WTC11 (cell line): ENCODE data around the gene GOLT1A. TPM values are rescaled to one million over a fixed set of nuclear protein-coding genes. Genes with fewer than 3 reads are reported as not detected.

Experiments
- ATAC-seq: fragments of 200-7000 bp; cut with Tn5 transposase; 2 replicates; pipeline ENCODE4 v1.10.0; 2021; ENCODE audit warnings: mild to moderate bottlenecking, moderate library complexity
- CTCF ChIA-PET: fragments of 300-600 bp; sonication (Branson Sonifier 250); formaldehyde crosslinking; loops from one replicate; lab custom pipeline; 2021; ENCODE audit warnings: antibody characterized with exemption; lab: Charles Lee
- POLR2A ChIA-PET: fragments of 350-600 bp; sonication (Branson Sonifier 250); formaldehyde crosslinking; loops from one replicate; lab custom pipeline; 2021; ENCODE audit warnings: antibody characterized with exemption; lab: Charles Lee
- DNase-seq: peaks from one replicate; pipeline ENCODE4 v3.0.0; 2021; ENCODE audit warnings: low spot score
- H3K27ac Mint-ChIP-seq: 2 replicates; pipeline ENCODE4 v1.8.0; 2021; ENCODE audit warnings: mixed read lengths
- H3K27me3 Mint-ChIP-seq: 2 replicates; pipeline ENCODE4 v1.8.0; 2021; ENCODE audit warnings: low read depth, mild to moderate bottlenecking, moderate library complexity, mixed read lengths
- H3K36me3 Mint-ChIP-seq: 2 replicates; pipeline ENCODE4 v1.8.0; 2021; ENCODE audit warnings: mixed read lengths
- H3K4me1 Mint-ChIP-seq: 2 replicates; pipeline ENCODE4 v1.8.0; 2022; ENCODE audit warnings: mixed read lengths
- H3K4me3 Mint-ChIP-seq: 2 replicates; pipeline ENCODE4 v1.8.0; 2021; ENCODE audit warnings: mild to moderate bottlenecking, moderate library complexity, mixed read lengths
- H3K9me3 Mint-ChIP-seq: 2 replicates; pipeline ENCODE4 v1.8.0; 2021; ENCODE audit warnings: mixed read lengths
- CREB1 ChIP-seq: sonication (generic); formaldehyde crosslinking; IDR thresholded peaks from 2 replicates; pipeline ENCODE4 v1.8.0; 2023; ENCODE audit warnings: mild to moderate bottlenecking, missing genetic modification reagents
- CREM ChIP-seq: sonication (generic); formaldehyde crosslinking; IDR thresholded peaks from 2 replicates; pipeline ENCODE4 v1.8.1; 2022; ENCODE audit warnings: mild to moderate bottlenecking, missing genetic modification reagents, moderate library complexity
- ELF4 ChIP-seq: sonication (generic); formaldehyde crosslinking; IDR thresholded peaks from 2 replicates; pipeline ENCODE4 v1.8.1; 2022; ENCODE audit warnings: low read depth, mild to moderate bottlenecking, moderate library complexity, missing genetic modification reagents
- HMGA2 ChIP-seq: fragments of 250-450 bp; sonication (Bioruptor Pico); IDR thresholded peaks from 2 replicates; pipeline ENCODE4 v1.4.0; 2021; ENCODE audit warnings: mild to moderate bottlenecking, moderate library complexity
- JAZF1 ChIP-seq: fragments of 250-450 bp; sonication (Bioruptor Pico); IDR thresholded peaks from 2 replicates; pipeline ENCODE4 v1.9.0; 2021; ENCODE audit warnings: moderate library complexity, mild to moderate bottlenecking, inconsistent platforms
- JUN ChIP-seq: sonication (generic); formaldehyde crosslinking; IDR thresholded peaks from 2 replicates; pipeline ENCODE4 v1.8.0; 2023; ENCODE audit warnings: mild to moderate bottlenecking, missing genetic modification reagents
- KAT7 ChIP-seq: sonication (generic); formaldehyde crosslinking; IDR thresholded peaks from 2 replicates; pipeline ENCODE4 v1.8.1; 2023; ENCODE audit warnings: missing genetic modification reagents, mild to moderate bottlenecking, borderline replicate concordance
- NFE2L1 ChIP-seq: sonication (generic); formaldehyde crosslinking; IDR thresholded peaks from 2 replicates; pipeline ENCODE4 v1.8.1; 2023; ENCODE audit warnings: missing genetic modification reagents
- PRRX2 ChIP-seq: fragments of 250-450 bp; sonication (Bioruptor Pico); IDR thresholded peaks from 2 replicates; pipeline ENCODE4 v1.8.0; 2021; ENCODE audit warnings: mild to moderate bottlenecking
- SOX15 ChIP-seq: fragments of 250-450 bp; sonication (Bioruptor Pico); IDR thresholded peaks from 2 replicates; pipeline ENCODE4 v1.9.0; 2021; ENCODE audit warnings: mild to moderate bottlenecking
- SP1 ChIP-seq: sonication (generic); formaldehyde crosslinking; conservative IDR thresholded peaks from 2 replicates; pipeline ENCODE4 v1.8.1; 2022; ENCODE audit warnings: missing genetic modification reagents
- TCF7 ChIP-seq: sonication (generic); formaldehyde crosslinking; IDR thresholded peaks from 2 replicates; pipeline ENCODE4 v1.8.0; 2022; ENCODE audit warnings: mild to moderate bottlenecking, low read depth, missing genetic modification reagents, moderate library complexity
- TEAD1 ChIP-seq: sonication (generic); formaldehyde crosslinking; IDR thresholded peaks from 2 replicates; pipeline ENCODE4 v1.8.0; 2022; ENCODE audit warnings: mild to moderate bottlenecking, missing genetic modification reagents
- TEAD4 ChIP-seq: sonication (generic); formaldehyde crosslinking; IDR thresholded peaks from 2 replicates; pipeline ENCODE4 v1.8.0; 2022; ENCODE audit warnings: mild to moderate bottlenecking, missing genetic modification reagents
- ZBTB21 ChIP-seq: sonication (generic); formaldehyde crosslinking; IDR thresholded peaks from 2 replicates; pipeline ENCODE4 v1.8.1; 2023; ENCODE audit warnings: mild to moderate bottlenecking, missing genetic modification reagents, borderline replicate concordance
- total RNA-seq: library from RNA; stranded (reverse); gene quantifications from 3 replicates; pipeline ENCODE4 v1.2.3, GENCODE V29; 2021
- TF ChIP-seq, protein P1 (sequence below): fragments of 250-450 bp; sonication (Bioruptor Pico); IDR thresholded peaks from 2 replicates; pipeline ENCODE4 v1.9.0; 2021; ENCODE audit warnings: mild to moderate bottlenecking, borderline replicate concordance
- TF ChIP-seq, protein P2 (sequence below): sonication (generic); formaldehyde crosslinking; IDR thresholded peaks from 2 replicates; pipeline ENCODE4 v1.8.0; 2023; ENCODE audit warnings: mild to moderate bottlenecking, missing genetic modification reagents
- TF ChIP-seq, protein P3 (sequence below): sonication (generic); formaldehyde crosslinking; conservative IDR thresholded peaks from 2 replicates; pipeline ENCODE4 v1.8.1; 2023; ENCODE audit warnings: mild to moderate bottlenecking, low read depth, missing genetic modification reagents, moderate library complexity
- TF ChIP-seq, protein P4 (sequence below): sonication (generic); formaldehyde crosslinking; IDR thresholded peaks from 2 replicates; pipeline ENCODE4 v1.8.0; 2022; ENCODE audit warnings: missing genetic modification reagents
- TF ChIP-seq, protein P5 (sequence below): sonication (generic); formaldehyde crosslinking; IDR thresholded peaks from 2 replicates; pipeline ENCODE4 v1.8.1; 2023; ENCODE audit warnings: mild to moderate bottlenecking, moderate library complexity, missing genetic modification reagents

The GOLT1A gene
- total RNA-seq, 1 experiment from 2014 or later = 6.5 TPM

DNA sequence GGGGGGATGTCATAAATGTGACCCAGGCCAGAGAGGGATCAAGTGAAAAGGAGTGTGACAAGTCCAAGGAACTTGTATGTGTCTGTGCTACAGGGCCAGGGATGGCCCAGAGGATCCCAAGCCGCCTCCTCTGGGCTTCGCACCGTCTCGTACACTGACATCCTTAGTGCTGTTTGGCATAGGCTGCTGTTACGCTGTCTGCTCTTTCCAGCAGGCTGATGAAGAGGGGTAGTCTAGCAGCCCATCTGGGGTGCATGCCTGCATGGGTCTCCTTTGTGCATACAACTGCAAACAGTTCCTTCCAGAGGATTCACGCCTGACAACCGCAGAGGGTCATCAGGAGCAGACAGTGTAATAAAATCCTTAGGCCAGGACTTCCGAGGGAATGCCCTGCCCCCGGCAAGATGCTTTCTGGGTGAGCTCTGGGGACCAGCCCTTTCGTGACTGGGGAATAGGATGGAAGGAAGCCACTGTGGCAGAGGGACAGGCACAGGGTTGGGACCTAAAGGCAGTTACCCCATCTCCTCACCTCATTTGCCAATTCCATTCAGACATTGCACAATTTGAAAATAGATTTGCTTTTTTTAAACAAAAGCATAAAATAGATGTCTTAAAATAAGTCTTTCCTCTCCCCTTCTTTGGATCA lies 6.3 kb upstream of the GOLT1A start:
- H3K4me1 Mint-ChIP-seq = peaks cover 4% of the 10 kb centered on the region
- H3K4me3 Mint-ChIP-seq = no peak overlapping the region
- no peaks in the 10 kb centered on the region for H3K9me3 Mint-ChIP-seq
- CTCF ChIA-PET = interaction anchor here (0.6 to 1.9 kb wide), 4 partner anchors 13 to 178 kb away, joined by 3 to 8 read pairs (median 4); no protein-coding TSS in a partner anchor
- DNase-seq = no peak
- H3K27ac Mint-ChIP-seq = peak overlapping the region; percentile 4; the same call in 1 of the 2 replicates
- H3K36me3 Mint-ChIP-seq = no peaks in the 10 kb centered on the region
- TF ChIP-seq, protein P1, sequence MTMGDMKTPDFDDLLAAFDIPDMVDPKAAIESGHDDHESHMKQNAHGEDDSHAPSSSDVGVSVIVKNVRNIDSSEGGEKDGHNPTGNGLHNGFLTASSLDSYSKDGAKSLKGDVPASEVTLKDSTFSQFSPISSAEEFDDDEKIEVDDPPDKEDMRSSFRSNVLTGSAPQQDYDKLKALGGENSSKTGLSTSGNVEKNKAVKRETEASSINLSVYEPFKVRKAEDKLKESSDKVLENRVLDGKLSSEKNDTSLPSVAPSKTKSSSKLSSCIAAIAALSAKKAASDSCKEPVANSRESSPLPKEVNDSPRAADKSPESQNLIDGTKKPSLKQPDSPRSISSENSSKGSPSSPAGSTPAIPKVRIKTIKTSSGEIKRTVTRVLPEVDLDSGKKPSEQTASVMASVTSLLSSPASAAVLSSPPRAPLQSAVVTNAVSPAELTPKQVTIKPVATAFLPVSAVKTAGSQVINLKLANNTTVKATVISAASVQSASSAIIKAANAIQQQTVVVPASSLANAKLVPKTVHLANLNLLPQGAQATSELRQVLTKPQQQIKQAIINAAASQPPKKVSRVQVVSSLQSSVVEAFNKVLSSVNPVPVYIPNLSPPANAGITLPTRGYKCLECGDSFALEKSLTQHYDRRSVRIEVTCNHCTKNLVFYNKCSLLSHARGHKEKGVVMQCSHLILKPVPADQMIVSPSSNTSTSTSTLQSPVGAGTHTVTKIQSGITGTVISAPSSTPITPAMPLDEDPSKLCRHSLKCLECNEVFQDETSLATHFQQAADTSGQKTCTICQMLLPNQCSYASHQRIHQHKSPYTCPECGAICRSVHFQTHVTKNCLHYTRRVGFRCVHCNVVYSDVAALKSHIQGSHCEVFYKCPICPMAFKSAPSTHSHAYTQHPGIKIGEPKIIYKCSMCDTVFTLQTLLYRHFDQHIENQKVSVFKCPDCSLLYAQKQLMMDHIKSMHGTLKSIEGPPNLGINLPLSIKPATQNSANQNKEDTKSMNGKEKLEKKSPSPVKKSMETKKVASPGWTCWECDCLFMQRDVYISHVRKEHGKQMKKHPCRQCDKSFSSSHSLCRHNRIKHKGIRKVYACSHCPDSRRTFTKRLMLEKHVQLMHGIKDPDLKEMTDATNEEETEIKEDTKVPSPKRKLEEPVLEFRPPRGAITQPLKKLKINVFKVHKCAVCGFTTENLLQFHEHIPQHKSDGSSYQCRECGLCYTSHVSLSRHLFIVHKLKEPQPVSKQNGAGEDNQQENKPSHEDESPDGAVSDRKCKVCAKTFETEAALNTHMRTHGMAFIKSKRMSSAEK (CRISPR knock-in tag) = no peak
- TF ChIP-seq TEAD4 (CRISPR knock-in tag) (no peak), KAT7 (CRISPR knock-in tag) (no peak), CREB1 (CRISPR knock-in tag) (no peak), TEAD1 (CRISPR knock-in tag) (no peak), ZBTB21 (CRISPR knock-in tag) (no peak), SP1 (no peak)
- TF ChIP-seq, protein P2, sequence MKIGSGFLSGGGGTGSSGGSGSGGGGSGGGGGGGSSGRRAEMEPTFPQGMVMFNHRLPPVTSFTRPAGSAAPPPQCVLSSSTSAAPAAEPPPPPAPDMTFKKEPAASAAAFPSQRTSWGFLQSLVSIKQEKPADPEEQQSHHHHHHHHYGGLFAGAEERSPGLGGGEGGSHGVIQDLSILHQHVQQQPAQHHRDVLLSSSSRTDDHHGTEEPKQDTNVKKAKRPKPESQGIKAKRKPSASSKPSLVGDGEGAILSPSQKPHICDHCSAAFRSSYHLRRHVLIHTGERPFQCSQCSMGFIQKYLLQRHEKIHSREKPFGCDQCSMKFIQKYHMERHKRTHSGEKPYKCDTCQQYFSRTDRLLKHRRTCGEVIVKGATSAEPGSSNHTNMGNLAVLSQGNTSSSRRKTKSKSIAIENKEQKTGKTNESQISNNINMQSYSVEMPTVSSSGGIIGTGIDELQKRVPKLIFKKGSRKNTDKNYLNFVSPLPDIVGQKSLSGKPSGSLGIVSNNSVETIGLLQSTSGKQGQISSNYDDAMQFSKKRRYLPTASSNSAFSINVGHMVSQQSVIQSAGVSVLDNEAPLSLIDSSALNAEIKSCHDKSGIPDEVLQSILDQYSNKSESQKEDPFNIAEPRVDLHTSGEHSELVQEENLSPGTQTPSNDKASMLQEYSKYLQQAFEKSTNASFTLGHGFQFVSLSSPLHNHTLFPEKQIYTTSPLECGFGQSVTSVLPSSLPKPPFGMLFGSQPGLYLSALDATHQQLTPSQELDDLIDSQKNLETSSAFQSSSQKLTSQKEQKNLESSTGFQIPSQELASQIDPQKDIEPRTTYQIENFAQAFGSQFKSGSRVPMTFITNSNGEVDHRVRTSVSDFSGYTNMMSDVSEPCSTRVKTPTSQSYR = no peak
- TF ChIP-seq, protein P3, sequence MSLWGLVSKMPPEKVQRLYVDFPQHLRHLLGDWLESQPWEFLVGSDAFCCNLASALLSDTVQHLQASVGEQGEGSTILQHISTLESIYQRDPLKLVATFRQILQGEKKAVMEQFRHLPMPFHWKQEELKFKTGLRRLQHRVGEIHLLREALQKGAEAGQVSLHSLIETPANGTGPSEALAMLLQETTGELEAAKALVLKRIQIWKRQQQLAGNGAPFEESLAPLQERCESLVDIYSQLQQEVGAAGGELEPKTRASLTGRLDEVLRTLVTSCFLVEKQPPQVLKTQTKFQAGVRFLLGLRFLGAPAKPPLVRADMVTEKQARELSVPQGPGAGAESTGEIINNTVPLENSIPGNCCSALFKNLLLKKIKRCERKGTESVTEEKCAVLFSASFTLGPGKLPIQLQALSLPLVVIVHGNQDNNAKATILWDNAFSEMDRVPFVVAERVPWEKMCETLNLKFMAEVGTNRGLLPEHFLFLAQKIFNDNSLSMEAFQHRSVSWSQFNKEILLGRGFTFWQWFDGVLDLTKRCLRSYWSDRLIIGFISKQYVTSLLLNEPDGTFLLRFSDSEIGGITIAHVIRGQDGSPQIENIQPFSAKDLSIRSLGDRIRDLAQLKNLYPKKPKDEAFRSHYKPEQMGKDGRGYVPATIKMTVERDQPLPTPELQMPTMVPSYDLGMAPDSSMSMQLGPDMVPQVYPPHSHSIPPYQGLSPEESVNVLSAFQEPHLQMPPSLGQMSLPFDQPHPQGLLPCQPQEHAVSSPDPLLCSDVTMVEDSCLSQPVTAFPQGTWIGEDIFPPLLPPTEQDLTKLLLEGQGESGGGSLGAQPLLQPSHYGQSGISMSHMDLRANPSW (CRISPR knock-in tag) = no peak
- TF ChIP-seq, all 79 proteins: peak for 0
- POLR2A ChIA-PET = no interaction called here
- ATAC-seq = no peak
- no peaks in the 10 kb centered on the region for H3K27me3 Mint-ChIP-seq

DNA sequence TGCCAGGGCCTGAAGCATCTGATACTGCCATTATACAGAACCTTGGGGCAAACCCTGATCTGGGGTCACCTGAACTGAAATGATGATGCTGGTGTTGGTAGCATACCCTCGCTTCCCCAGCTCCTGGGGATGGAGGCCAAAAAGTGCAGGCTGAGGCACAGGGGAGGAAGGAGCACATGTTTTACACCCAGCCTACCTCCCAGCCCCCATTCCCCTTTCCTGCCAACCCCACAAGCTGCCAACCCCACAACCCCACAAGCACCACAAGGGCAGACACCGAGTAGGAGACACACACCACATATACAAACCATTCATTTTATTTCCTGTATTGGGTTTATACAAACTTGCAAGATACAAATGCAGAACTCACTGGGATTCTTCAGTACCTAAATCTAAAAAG lies 4.8 kb upstream of the GOLT1A start:
- Mint-ChIP-seq H3K36me3 (no peaks in the 10 kb centered on the region), H3K9me3 (no peaks in the 10 kb centered on the region), H3K27me3 (no peaks in the 10 kb centered on the region), H3K4me3 (no peak overlapping the region), H3K4me1 (peaks cover 11% of the 10 kb centered on the region), H3K27ac (no peak overlapping the region)
- ChIA-PET POLR2A (no interaction called here), CTCF (interaction anchor here (1.2 to 5.5 kb wide), 4 partner anchors 15 to 159 kb away, joined by 3 to 96 read pairs (median 6); no protein-coding TSS in a partner anchor)
- no peak for DNase-seq
- ATAC-seq = no peak
- TF ChIP-seq JAZF1 = no peak
- no peak for TF ChIP-seq SOX15 (CRISPR knock-in tag)
- TF ChIP-seq, protein P4, sequence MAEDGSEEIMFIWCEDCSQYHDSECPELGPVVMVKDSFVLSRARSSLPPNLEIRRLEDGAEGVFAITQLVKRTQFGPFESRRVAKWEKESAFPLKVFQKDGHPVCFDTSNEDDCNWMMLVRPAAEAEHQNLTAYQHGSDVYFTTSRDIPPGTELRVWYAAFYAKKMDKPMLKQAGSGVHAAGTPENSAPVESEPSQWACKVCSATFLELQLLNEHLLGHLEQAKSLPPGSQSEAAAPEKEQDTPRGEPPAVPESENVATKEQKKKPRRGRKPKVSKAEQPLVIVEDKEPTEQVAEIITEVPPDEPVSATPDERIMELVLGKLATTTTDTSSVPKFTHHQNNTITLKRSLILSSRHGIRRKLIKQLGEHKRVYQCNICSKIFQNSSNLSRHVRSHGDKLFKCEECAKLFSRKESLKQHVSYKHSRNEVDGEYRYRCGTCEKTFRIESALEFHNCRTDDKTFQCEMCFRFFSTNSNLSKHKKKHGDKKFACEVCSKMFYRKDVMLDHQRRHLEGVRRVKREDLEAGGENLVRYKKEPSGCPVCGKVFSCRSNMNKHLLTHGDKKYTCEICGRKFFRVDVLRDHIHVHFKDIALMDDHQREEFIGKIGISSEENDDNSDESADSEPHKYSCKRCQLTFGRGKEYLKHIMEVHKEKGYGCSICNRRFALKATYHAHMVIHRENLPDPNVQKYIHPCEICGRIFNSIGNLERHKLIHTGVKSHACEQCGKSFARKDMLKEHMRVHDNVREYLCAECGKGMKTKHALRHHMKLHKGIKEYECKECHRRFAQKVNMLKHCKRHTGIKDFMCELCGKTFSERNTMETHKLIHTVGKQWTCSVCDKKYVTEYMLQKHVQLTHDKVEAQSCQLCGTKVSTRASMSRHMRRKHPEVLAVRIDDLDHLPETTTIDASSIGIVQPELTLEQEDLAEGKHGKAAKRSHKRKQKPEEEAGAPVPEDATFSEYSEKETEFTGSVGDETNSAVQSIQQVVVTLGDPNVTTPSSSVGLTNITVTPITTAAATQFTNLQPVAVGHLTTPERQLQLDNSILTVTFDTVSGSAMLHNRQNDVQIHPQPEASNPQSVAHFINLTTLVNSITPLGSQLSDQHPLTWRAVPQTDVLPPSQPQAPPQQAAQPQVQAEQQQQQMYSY (CRISPR knock-in tag) = no peak
- no peak for TF ChIP-seq ELF4 (CRISPR knock-in tag)
- TF ChIP-seq CREM (CRISPR knock-in tag) = no peak
- TF ChIP-seq, protein P5, sequence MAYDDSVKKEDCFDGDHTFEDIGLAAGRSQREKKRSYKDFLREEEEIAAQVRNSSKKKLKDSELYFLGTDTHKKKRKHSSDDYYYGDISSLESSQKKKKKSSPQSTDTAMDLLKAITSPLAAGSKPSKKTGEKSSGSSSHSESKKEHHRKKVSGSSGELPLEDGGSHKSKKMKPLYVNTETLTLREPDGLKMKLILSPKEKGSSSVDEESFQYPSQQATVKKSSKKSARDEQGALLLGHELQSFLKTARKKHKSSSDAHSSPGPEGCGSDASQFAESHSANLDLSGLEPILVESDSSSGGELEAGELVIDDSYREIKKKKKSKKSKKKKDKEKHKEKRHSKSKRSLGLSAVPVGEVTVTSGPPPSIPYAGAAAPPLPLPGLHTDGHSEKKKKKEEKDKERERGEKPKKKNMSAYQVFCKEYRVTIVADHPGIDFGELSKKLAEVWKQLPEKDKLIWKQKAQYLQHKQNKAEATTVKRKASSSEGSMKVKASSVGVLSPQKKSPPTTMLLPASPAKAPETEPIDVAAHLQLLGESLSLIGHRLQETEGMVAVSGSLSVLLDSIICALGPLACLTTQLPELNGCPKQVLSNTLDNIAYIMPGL (CRISPR knock-in tag) = no peak
- no peak for TF ChIP-seq JUN (CRISPR knock-in tag)
- TF ChIP-seq NFE2L1 = no peak
- TF ChIP-seq HMGA2 = no peak
- TF ChIP-seq ZBTB21 (CRISPR knock-in tag) = no peak
- TF ChIP-seq TCF7 (CRISPR knock-in tag) = no peak
- no peak for TF ChIP-seq PRRX2 (CRISPR knock-in tag)
- TF ChIP-seq SP1 = no peak
